Activated gamma-delta T cell treated with Interleukin-2 at 50 U/mL for 16 hours (primary cell): ENCODE measurements around the gene NAT10.
"Not testable (repeated sequence)": the region's sequence is repeated elsewhere in the genome, so short reads cannot be mapped to it uniquely, and the experiment has no call there.

Source experiments
- DNase-seq: peaks from one replicate; pipeline ENCODE4 v3.0.0-alpha.2; 2020

NAT10 gene

DNA sequence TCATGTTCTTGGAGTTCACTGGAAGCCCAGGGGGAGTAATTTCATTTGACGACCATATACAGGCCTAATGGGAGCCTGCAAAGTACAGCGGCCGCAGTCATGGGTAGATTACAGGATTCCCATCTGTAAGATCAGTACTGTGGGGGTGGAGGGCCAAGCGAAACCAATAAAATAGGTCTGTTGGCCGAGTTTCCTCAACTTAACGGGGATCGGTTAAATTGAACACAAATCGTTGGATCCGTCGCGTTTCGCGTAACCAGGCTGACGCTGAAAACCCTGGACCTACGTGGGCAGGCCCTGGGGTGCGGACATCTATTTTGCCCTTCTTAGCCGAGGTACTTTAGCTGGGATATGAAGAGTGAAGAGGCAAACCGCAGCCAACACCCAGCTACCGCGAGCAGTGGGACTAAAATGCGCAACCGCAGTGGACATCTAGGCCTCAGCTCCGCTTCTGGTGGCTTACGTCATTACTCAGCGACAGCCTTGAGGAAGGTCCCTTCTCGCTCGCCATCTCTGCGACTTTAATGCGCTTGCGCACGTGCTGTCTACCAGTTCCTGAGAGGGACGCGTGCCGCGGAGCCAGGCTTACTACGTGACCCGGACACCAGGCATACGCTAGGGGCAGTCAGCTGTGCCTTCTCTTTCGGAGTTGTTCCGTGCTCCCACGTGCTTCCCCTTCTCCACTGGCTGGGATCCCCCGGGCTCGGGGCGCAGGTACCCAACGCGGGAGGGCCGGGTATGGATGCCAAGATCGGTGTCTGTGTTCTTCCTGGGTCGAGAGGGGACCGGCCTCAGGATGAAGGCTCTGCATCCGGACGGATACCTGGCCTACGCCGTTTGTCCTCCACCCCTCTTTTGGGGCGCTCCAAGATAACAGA, at the start of gene NAT10:
Gene NAT10 (plus strand): TSS at position 551 of the 878 bp plus-strand sequence. CDS start 2,597 bp downstream, outside the sequence.
- DNase-seq: peak; percentile 97

DNA sequence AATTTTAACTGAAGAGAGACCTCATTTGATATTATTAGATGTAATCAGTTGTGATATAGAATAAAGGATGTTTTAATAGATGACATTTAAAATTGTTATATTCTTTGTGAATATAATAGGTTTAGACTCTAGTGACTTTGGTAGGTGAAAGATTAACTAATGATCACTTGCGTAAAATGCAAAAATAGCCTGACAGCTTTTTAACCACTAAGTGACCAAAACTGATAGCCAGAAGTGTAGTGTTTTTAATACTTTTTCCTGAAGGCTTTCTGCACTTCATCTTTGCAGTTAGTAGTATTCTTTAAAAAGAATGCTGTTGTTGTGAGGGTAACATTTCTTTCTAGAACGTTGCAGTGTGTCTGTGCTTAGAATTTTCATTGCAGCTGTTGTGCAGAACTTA, 48.8 kb upstream of the NAT10 start:
- no peak for DNase-seq

DNA sequence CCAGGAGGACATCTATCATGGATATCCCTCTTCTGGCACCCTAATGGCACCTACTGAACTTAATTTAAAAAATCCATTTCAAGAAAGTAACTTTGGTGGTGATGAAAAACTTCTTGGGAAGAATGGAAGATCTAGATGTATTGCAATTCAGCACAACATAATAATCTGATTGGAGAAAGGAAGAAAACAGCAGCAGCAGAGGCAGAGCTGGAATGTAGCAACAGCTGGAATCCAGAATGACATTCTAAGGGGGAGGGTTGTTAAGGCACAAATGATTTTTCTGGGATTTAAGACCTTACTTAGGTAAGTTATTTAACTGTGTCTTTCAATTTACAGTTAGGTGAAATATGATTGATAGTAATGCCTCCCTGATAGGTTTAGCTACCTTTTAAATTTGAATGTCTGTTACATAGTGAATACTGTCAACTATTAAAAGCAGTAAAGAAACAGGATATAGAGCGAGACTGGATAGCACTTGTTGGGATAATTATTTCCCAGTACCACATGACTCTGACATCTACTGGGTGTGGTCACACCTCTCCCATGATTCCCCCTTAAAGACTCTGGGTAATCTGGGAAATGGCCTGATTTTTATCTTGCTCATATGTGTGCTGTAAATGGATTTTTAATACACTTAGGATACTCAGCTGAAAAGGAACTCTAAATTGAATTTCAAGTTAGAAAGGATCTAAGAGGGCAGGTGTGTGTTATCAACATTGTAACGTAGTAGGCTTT, 42.2 kb upstream of the NAT10 start:
- no peak for DNase-seq

DNA sequence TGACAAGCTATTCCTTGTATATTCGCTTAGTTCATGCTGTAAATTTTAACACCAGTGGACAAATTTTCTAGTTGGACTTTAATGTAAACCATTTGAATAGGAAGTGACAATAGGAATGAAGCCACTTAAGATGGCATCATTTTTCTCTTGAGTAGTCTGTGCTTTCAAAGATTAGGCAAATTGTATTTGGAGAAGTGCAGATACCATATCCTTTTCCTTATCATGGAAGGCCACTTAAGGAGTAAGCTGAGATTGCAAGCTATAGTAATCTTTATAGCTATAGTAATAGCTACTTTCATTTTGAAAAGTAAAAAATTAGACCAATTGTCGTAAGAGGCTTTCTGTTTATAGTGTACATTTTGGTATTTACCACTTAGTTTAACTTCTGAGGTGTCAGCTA, 41.1 kb upstream of the NAT10 start:
- no peak for DNase-seq

DNA sequence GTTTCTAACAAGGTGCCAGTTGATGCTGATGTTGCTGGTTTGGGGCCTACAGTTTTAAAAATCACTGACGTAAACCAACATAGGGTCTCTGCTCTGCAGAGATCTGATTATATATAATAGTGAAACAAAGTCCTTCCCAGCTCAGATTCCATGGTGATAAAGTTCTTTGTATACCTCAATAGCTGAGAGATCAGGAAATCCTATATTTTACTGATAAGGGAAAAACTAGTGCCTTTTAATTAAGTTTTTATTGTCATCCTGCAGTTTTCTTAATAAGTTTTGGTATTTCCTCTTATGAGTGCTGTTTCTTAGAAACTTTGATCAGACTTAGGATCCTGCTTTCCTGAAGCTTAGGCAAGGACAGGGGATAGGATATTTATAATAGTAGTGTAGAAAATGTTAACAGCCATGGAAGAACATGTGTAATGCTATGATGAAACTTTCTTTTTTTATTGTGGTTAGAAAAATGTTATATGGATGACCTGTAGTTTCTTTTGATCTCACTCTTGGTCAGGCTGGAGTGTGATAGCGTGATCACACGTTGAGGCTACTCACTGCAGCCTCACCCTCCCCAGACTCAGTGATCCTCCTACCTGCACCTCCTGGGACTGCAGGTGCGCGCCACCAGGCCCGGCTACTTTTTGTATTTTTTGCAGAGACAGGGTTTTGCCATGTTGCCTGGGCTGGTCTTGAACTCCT, 39.8 kb upstream of the NAT10 start:
- DNase-seq: no peak

DNA sequence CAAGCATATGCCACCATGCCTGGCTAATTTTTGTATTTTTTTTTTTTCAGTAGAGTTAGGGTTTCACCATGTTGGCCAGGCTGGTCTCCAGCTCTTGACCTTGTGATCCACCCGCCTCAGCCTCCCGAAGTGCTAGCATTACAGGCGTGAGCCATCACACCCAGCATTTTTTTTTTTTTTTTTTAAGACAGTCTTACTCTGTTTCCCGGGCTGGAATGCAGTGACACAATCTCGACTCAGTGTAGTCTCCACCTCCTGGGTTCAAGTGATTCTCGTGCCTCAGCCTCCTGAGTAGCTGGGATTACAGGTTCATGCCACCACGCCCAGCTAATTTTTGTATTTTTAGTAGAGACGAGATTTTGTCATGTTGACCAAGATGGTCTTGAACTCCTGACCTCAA, 38.7 kb upstream of the NAT10 start:
- not testable (repeated sequence) for DNase-seq

DNA sequence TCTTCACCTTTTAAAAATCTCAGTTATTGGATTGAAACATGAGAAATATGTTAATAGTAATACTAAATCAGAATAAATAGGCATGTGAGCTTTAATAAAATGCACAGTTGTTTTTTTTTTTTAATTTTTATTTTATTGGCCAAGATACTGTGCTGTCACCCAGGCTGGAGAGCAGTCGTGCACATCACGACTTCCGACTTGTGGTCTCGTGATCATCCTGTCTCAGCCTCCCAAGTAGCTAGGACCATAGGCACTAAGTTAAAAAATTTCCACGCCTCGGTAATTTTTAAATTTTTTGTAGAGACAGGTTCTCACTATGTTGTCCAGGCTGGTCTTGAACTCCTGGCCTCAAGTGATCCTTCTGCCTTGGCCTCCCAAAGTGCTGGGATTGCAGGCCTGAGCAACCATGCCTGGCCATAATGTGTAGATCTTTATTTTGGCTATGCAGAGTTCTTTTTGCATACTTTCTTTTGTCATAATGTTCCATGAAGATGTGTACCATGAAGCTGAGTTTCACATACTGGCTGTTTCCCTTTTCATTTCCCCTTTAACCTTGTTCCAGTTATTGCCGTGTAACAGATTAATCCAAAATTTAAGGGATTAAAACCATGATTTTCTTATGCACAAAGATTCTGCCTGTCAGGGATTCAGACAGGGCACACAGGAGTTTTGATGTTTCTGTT, 37.9 kb upstream of the NAT10 start:
- no peak for DNase-seq

DNA sequence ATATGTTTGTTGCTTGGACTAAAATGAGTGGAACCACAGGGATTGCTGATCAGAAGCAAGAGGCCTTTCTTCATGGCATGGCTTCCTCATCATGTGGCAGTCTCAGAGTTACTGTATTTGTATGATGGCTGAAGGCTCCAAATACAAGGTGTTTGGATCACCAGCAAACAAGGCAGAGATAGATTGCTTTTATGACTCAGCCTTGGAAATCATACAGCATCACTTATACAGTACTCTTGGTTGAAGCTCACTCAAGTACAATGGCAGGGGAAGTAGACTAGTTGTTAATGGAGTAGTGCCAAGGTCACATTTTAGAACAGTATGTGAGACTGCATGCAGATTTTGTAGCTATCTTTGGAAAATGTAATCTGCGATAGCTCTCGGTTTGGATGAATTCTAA, 37.3 kb upstream of the NAT10 start:
- DNase-seq: no peak

GRCh38 chr11:34071306-34071705, 34.1 kb upstream of the NAT10 start:
- DNase-seq: not testable (repeated sequence)

DNA sequence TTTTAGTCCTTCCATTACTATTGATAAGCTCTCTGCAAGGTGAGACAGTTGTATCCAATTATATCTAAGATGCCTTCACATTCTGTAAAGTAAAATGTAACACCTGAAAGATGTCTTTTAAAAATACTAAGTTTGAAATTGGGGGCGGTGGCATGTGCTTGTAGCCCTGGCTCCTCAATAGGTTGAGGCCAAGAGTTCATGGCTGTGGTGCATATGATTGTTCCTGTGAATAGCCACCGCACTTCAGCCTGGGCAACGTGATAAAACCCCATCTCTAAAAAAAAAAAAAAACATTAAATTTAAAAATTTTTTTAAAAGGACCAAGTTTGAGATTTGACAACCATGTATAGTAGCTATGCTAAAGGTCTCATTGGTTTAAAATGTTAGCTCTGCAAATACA, 33.4 kb upstream of the NAT10 start:
- no peak for DNase-seq

DNA sequence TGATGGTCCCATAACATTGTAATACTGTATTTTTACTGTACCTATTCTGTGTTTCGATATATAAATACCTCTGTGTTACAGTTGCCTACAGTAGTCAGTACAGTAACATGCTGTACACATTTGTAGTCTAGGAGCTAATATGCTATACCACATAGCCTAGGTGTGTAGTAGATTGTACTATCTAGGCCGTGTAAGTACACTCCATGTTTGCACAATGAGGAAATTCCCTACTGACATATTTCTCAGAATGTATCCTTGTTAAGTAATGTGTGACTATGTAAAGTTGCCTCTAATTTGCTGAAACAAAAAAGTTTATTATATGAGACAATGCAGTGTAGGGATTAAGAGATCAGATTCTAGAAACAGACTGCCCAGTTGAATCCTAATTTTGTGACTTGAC, 32.6 kb upstream of the NAT10 start:
- DNase-seq: no peak

DNA sequence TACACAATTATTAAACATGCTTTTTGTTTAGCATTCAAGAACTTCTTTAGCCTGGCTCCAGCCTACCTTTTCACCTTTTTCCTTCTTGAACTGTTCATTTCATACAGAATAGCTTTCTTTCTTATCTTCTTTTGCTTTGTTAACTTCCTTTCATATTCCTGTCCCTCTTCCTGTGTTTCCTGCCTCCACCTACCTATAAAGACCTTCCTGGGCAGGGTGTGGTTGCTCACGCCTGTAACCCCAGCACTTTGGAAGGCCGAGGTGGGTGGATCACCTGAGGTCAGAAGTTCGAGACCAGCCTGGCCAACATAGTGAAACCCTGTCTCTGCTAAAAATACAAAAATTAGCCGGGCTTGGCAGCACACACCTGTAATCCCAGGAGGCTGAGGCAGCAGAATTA, 31.0 kb upstream of the NAT10 start:
- no peak for DNase-seq

DNA sequence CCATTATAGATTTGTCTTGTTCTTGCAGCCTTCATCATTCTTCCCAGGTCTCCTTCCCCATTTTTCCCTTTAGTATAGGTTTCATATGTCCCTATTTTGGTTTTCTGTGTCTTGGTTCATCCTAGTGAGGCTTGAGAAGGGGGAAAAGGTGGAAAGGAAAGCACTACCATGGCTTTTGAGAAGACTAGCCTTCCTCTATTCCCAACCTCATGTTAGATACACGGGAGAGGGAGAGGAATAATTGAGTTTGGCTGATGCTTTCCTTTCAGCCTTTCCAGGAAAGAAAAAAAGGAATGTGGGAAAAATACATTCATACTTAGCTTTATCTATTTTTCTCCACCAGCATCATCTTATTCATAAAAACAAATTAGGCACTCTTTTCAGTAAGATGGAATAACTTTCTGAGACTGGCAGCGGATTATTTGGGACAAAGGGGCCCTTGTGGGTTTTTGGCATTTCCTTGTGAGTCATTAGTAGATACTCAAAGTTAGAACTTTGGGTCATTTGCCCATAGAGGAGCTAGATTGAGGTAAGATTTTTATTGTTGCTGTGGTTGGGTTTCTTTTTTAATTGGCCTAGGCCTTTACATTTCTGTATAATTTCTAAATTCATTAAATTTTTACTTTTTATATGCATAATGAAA, 30.1 kb upstream of the NAT10 start:
- DNase-seq: no peak

DNA sequence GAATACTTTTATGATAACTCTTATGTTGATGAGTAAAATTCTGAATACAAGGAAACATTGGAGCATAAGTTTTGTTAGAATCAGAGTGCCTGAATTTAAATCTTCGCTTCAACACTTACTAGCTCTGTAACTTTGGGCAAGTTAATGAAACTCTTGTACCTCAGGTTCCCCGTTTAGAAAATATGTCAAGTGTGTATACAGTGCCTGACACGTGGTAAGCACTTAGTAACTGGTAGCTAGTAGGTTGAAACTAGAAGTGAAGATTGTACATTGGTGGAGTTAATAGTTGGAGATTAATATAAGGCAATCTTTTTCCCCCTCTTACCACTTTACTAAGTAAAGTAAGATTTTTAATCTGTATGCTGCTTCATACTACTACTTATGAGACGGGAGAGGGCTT, 24.8 kb upstream of the NAT10 start:
- DNase-seq: no peak

DNA sequence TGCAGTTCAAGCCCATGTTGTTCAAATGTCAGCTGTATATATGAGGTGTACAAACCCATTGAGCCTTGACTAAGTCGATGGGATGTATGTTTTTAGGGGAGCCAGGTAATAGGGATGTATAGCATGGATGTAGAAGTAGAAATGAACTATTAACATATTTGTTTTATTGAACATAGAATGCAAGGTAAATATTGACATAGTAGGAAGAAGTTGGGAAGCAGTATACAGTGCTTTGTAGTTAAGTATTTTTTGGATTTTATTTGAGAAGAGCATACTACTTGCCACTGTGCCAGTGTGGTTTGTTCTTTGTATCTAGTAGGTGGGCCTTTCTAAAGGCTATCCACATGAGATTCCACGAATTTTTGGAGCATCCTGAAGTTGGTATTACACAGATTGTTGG, 20.8 kb upstream of the NAT10 start:
- DNase-seq: no peak

DNA sequence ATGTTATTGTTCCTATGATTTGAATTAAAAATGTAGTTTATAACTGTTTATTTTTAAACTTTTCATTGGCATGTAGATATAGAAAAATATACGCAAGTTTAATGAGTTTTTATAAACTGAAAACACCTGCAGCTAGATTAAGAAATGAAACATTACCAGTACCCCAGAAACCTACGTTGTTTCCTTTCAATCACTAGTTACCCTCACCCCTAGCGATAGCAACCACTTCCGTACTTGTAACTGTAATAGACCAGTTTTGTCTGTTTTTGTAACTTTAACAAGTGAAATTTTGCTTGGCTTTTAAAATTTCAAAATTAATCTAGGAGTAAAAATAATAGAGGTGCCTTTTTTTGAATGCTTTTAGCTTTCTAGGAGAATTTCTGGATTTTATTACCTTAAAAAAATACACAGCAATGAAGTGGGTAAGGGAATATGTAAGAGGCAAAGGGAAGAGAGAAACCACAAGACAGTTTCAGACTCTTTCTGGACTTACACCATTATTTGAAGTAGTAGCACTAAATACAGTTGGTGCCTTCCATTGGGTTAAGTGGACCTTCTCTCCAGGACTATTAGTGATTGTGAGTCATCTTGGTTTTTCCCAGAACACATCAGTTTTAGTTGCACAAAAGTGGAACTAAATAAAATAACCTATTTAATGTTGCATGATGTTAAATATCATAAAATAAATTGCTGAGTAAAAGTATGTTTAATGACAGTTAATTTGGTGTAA, 18.7 kb upstream of the NAT10 start:
- DNase-seq: no peak

DNA sequence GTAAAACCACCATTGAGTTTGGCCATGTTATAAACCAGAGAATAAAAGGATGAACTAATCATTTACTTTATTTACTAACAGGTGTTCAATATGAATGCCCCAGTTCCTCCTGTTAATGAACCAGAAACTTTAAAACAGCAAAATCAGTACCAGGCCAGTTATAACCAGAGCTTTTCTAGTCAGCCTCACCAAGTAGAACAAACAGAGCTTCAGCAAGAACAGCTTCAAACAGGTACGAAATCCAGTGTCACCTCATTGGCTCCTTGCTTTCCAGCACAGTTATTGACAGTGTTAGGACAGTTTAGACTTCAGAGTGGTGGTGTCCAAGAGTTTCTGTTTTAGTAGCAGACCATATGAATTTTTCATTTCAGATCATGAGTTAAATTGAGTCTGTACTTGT, 13.6 kb upstream of the NAT10 start:
- DNase-seq: no peak

GRCh38 chr11:34094900-34095299, 10.5 kb upstream of the NAT10 start:
- not testable (repeated sequence) for DNase-seq

DNA sequence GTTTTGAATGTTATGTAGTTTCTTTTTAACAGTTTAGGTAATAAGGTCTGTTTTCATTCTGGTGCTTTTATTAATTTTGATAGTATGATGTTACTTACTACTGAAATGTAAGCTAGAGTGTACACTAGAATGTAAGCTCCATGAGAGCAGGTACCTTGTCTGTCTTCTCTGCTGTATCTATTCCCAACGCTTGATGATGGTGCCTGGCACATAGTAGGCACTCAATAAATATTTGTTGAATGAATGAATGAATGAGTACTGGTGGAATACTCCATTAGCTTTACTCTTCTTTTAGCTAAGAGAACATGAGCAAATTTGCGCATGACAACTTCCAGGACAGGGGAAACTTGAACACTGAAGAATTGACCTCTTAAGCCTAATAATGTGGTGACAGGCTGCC, 6.6 kb upstream of the NAT10 start:
- no peak for DNase-seq

GRCh38 chr11:34104680-34105078, 750 bp upstream of the NAT10 start:
- DNase-seq: no peak

DNA sequence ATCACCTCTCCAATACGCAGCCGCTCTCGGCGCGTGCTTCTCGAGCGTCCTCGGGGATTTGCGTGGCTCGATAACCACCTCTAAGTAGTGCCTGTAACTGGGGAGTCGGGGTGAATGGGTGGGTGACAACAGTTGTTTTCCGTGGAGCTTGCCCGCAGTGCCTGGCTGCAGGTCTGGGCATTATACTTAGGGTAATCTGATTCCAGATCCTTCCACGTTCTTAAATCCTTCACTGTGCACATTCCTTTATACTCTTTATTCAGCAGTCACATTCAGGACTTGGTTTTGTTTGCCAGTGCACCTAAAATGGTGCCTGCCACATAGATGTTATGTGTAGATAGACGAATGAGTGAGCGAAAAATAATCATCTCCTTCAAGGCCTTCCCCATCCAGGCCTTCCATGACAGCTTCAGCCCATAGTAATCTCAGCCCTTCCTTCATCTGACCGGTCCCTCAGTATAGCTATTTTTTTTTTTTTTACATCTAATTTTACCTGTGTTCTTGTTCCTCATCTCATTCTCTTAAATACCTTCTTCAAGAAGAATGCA, 602 bp downstream of the NAT10 start:
- no peak for DNase-seq
